ENCODE results near the gene JARID2. TPM values are rescaled to one million over a fixed set of nuclear protein-coding genes. Genes with fewer than 3 reads are reported as not detected.
A peak's percentile ranks its signal among the peaks of the same experiment; 100 is the strongest.

Gene JARID2
- total RNA-seq, 2 experiments from 2014 or later = 19.0 to 19.5 TPM

- Histone ChIP-seq H4K20me1 (ENCODE audit: insufficient read depth, low read length) (peaks cover 13% of the 10 kb centered on the region; the same call in 1 of the 2 replicates), H3K9me2 (ENCODE audit: insufficient read depth, low read length) (no peaks in the 10 kb centered on the region), H3K79me2 (ENCODE audit: insufficient read depth, low read depth, low read length) (peaks cover 26% of the 10 kb centered on the region; the same call in 1 of the 2 replicates), H3K4me1 (ENCODE audit: insufficient read depth, low read length, poor library complexity, severe bottlenecking) (peaks cover 22% of the 10 kb centered on the region), H3K4me3 (ENCODE audit: low read depth, low read length, poor library complexity, severe bottlenecking) (peak overlapping the region; percentile 80), H2AFZ (ENCODE audit: low read length) (peak overlapping the region; percentile 64), H3K36me3 (ENCODE audit: insufficient read depth, low read length) (no peaks in the 10 kb centered on the region), H3K27ac (ENCODE audit: low read depth, low read length, poor library complexity, severe bottlenecking) (no peak overlapping the region), H3K4me2 (ENCODE audit: low read length) (peak overlapping the region; percentile 97), H3K9me3 (ENCODE audit: low read length) (no peaks in the 10 kb centered on the region)
- intact Hi-C loops (cut with micrococcal nuclease; ENCODE audit: unreplicated experiment) = loop anchor here (2.0 to 5.0 kb wide), 7 partner anchors 146 to 1117 kb away; no protein-coding TSS in a partner anchor
- BruUV-seq (replicated peaks) = no TSS peak
- TF ChIP-seq CTCF (conservative IDR thresholded peaks at IDR 0.05; ENCODE audit: low read length) = 0 out of 2 replicates have a peak, but pooled peaks have one; percentile 11
- TF ChIP-seq EZH2phosphoT487 (IDR thresholded peaks at IDR 0.05; ENCODE audit: borderline replicate concordance, low read depth, low read length) = no peak
- CTCF ChIA-PET (ENCODE audit: unreplicated experiment) = no interaction called here
- POLR2A ChIA-PET = interaction anchor here (0.6 kb wide), 1 partner anchor 14 kb away, joined by 3 read pairs; no protein-coding TSS in a partner anchor
- DNase-seq (ENCODE audit: low spot score) = peak; percentile 74
Observed at GRCh38 chr6:15244620-15245360, 1.1 kb upstream of the JARID2 start.

- TSS peak; percentile 38 for BruUV-seq (replicated peaks)
- ChIA-PET POLR2A (interaction anchor here (1.3 kb wide), 1 partner anchor 142 kb away, joined by 4 read pairs; no protein-coding TSS in a partner anchor), CTCF (ENCODE audit: unreplicated experiment) (no interaction called here)
- DNase-seq (ENCODE audit: low spot score) = no peak
- H3K4me3 ChIP-seq (ENCODE audit: low read depth, low read length, poor library complexity, severe bottlenecking) = peak overlapping the region; percentile 80
- intact Hi-C loops (cut with micrococcal nuclease; ENCODE audit: unreplicated experiment) = loop anchor here (5.0 kb wide), 5 partner anchors 411 to 1119 kb away; no protein-coding TSS in a partner anchor
- peaks cover 40% of the 10 kb centered on the region; the same call in 1 of the 2 replicates for H3K79me2 ChIP-seq (ENCODE audit: insufficient read depth, low read depth, low read length)
- H3K36me3 ChIP-seq (ENCODE audit: insufficient read depth, low read length) = no peaks in the 10 kb centered on the region
- no peak for TF ChIP-seq EZH2phosphoT487 (IDR thresholded peaks at IDR 0.05; ENCODE audit: borderline replicate concordance, low read depth, low read length)
- no peak for TF ChIP-seq CTCF (conservative IDR thresholded peaks at IDR 0.05; ENCODE audit: low read length)
- H3K27ac ChIP-seq (ENCODE audit: low read depth, low read length, poor library complexity, severe bottlenecking) = peak overlapping the region; percentile 5
- H4K20me1 ChIP-seq (ENCODE audit: insufficient read depth, low read length) = peaks cover 24% of the 10 kb centered on the region; the same call in 1 of the 2 replicates
- H3K4me2 ChIP-seq (ENCODE audit: low read length) = peak overlapping the region; percentile 97
- peaks cover 34% of the 10 kb centered on the region for H3K4me1 ChIP-seq (ENCODE audit: insufficient read depth, low read length, poor library complexity, severe bottlenecking)
- no peaks in the 10 kb centered on the region for H3K9me2 ChIP-seq (ENCODE audit: insufficient read depth, low read length)
- H2AFZ ChIP-seq (ENCODE audit: low read length) = peak overlapping the region; percentile 64; the same call in 1 of the 2 replicates
- no peaks in the 10 kb centered on the region for H3K9me3 ChIP-seq (ENCODE audit: low read length)
Observed at GRCh38 chr6:15246217-15246665, 372 bp downstream of the JARID2 start.
